GM21619 (cell line): ENCODE data around the gene RNF223.

Source experiments
- ATAC-seq: cut with Tn5 transposase; IDR thresholded peaks from one replicate; pipeline ENCODE4 v1.9.1; 2021; ENCODE audit not compliant: unreplicated experiment

Gene RNF223

GRCh38 chr1:1047407-1047806 lies 26.7 kb downstream of the RNF223 start:
- no peak for ATAC-seq

- ATAC-seq: no peak
Observed at GRCh38 chr1:1046767-1047166, 27.3 kb downstream of the RNF223 start.

DNA sequence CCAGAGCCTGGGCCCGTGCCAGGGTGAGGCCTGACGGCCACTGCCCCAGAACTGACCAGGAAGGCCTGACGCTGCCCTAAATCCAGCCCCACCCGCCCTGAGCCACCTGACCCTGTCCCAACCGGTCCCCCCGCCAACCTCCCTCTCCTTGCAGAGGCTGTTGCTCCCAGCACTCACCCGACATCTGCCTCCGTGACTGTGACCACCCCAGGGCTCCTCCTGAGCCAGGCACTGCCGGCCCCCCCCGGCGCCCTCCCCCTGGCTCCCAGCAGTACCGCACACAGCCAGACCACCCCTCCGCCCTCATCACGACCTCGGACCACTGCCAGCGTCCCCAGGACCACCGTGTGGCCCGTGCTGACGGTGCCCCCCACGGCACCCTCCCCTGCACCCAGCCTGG lies 27.9 kb downstream of the RNF223 start:
- ATAC-seq: no peak

DNA sequence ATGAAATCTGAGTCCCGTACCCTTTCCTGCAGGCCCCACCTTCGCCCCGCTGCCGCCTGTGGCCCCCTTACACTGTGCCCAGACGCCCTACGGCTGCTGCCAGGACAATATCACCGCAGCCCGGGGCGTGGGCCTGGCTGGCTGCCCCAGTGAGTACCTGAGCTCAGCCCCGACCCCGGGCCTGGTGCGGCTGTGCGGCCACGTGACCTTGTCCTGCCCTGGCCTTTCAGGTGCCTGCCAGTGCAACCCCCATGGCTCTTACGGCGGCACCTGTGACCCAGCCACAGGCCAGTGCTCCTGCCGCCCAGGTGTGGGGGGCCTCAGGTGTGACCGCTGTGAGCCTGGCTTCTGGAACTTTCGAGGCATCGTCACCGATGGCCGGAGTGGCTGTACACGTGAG lies 29.0 kb downstream of the RNF223 start:
- no peak for ATAC-seq

DNA sequence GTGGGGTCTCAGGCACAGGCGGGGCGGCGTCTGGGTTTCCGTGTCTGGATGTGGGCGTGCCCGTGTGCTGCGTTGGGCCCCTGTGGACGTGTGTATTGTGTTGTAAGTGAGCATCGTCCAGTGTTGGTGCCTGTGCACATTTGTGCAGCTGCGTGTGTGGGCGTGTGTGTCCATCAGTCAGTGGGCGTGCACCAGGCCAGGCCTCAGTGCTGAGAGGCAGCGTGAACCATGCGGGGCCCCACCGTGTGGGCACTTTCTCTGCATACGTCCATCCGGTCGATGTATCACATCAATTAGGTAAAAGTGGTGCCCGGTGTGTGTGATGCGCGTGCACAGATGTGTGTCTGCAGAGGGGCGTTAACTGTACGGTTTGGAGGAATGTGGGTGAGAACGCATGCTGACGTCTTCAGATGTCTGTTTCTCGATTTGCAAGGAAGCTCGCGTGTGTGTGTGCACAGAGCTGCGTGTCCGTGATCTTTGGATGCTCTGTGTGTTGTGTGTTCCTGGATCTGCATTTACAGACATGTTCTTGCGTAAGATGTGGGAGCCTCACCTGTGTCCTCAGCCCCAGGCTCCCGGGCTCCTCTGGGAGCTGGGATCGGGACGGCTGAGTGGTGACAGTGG lies 29.5 kb downstream of the RNF223 start:
- no peak for ATAC-seq

DNA sequence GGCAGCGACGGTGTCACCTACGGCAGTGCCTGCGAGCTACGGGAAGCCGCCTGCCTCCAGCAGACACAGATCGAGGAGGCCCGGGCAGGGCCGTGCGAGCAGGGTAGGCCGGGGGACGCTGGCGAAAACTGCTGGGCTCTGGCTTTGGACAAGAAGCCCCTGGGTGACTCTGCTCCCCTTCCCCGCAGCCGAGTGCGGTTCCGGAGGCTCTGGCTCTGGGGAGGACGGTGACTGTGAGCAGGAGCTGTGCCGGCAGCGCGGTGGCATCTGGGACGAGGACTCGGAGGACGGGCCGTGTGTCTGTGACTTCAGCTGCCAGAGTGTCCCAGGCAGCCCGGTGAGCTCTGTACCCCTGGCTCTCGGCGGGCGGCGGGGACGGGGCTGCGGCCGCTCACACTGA lies 30.2 kb downstream of the RNF223 start:
- no peak for ATAC-seq

- no peak for ATAC-seq
Observed at GRCh38 chr1:1043411-1043810, 30.7 kb downstream of the RNF223 start.

DNA sequence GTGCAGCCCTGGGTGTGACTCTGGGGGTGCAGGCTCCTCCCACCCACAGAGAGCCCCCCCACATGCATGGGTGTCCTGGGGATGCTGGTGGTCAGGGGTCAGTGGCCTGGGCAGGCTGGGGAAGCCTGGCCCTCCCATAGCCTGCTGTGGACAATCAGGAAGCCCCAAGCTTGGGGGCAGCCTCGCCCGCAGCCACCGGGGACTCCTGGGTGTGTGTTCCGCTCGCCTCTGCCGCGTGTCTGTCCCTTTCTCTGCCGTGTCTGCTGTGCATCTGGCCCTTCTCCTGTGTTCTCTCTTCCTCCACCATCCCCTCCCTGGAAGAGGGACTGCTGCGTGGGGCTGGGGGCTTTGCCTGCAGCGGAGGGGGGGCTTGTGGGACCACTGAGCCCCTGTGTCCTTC lies 31.3 kb downstream of the RNF223 start:
- ATAC-seq: no peak

DNA sequence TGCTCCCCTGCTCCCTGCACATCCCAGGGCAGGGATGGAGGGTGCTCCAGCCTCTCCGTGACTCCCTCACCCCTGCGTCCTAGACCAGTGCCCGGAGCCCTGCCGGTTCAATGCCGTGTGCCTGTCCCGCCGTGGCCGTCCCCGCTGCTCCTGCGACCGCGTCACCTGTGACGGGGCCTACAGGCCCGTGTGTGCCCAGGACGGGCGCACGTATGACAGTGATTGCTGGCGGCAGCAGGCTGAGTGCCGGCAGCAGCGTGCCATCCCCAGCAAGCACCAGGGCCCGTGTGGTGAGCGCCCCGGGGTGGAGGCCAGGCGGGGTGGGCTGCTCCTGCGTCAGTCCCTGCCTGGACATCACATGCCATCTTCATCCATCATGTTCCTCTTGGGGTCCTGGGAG lies 32.2 kb downstream of the RNF223 start:
- no peak for ATAC-seq

GRCh38 chr1:1041092-1041523 lies 33.0 kb downstream of the RNF223 start:
- ATAC-seq: no peak

GRCh38 chr1:1040004-1040991 lies 33.8 kb downstream of the RNF223 start:
- ATAC-seq: no peak

GRCh38 chr1:1039145-1039910 lies 34.8 kb downstream of the RNF223 start:
- no peak for ATAC-seq

- peak; percentile 50 for ATAC-seq
Observed at GRCh38 chr1:1038694-1039093, 35.4 kb downstream of the RNF223 start.

DNA sequence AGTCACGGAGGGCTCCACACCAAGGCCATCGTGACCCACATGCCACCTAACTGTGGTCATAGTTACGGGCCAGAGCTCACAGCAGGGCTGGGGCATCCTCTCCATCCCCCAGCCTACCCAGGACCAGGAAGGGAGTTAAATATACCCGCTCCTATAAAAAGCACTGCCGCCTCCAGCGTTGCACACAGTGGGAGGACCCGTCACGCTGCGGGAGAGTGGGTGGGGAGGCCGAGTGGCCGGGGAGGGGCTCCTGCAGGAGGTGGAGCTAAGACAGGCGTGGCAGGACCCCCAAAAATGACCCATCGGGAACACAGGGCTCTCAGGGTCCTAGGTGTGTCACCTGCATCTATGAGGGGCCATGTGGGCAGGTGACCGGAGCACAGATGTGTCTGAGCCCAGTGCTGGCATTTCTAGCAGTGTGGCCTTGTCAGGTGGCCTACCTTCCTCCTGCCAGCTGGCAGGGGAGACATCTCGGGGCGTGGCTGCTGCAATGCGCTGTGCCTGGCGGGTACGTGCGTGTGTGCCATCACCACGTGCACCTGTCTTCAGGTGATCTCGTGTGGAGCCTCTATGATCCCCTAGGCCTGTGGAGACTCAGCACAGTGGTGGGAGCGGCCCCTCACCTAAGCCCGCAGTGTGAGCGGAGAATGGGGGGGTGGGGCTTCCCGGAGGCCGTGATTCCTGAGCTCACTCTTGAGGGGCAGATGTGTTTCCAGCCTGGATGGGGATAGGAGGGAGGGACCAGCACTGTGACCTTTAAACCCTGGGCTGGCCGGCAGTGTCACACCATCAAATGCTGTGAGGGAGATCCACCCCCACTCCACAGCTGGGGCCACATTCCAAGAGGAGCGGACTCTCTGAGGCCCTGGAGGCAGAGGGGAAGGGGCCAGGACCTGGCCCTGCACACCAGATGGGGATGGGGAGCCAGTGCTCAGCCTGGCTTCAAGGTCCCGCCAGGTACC lies 36.5 kb downstream of the RNF223 start:
- no peak for ATAC-seq

GRCh38 chr1:1035291-1035943 lies 38.7 kb downstream of the RNF223 start:
- ATAC-seq: no peak

DNA sequence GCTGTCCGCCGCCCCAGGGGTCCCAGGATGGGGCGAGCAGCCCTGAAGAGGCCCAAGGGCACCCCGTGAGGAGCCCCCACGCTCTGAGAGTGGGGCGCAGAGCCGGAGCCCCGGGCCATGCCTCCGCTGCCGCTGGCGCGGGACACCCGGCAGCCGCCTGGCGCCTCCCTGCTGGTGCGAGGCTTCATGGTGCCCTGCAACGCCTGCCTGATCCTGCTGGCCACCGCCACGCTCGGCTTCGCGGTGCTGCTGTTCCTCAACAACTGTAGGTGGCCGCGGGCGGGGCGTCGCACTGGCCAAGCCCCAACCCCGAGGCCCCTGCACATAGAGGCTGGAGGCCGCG lies 39.7 kb downstream of the RNF223 start:
- ATAC-seq: no peak

- no peak for ATAC-seq
Observed at GRCh38 chr1:1033731-1034438, 40.2 kb downstream of the RNF223 start.

GRCh38 chr1:1033009-1033587 lies 41.0 kb downstream of the RNF223 start:
- ATAC-seq: peak; percentile 79

- no peak for ATAC-seq
Observed at GRCh38 chr1:1032424-1032823, 41.7 kb downstream of the RNF223 start.
